ENCODE results near the gene ENOX2.

Gene ENOX2

GRCh38 chrX:130895299-130895698, 7.7 kb downstream of the ENOX2 start:
- ATAC-seq (ENCODE audit: insufficient read depth, low read depth) (no peak), DNase-seq (no peak)
- Histone ChIP-seq H3K36me3 (ENCODE audit: insufficient read depth, low read length) (peaks cover 4% of the 10 kb centered on the region; the same call in 1 of the 2 replicates), H2AFZ (ENCODE audit: low read depth, low read length) (no peak overlapping the region), H3K4me1 (ENCODE audit: insufficient read depth, low read length) (no peaks in the 10 kb centered on the region), H3K27ac (ENCODE audit: low read length) (no peak overlapping the region), H3K4me3 (ENCODE audit: low read depth in 1 of 2, low read length in 2 of 2) (no peak overlapping the region), H3K27me3 (ENCODE audit: insufficient read depth, low read length, poor library complexity) (no peaks in the 10 kb centered on the region), H4K20me1 (ENCODE audit: insufficient read depth, low read length) (no peaks in the 10 kb centered on the region), H3K4me2 (ENCODE audit: insufficient read depth, low read length) (no peak overlapping the region), H3K79me2 (ENCODE audit: insufficient read depth, low read length) (no peaks in the 10 kb centered on the region), H3K9ac (ENCODE audit: low read depth, low read length) (no peak overlapping the region), H3K9me3 (ENCODE audit: insufficient read depth, low read length, severe bottlenecking) (no peaks in the 10 kb centered on the region)
- no peak for TF ChIP-seq CTCF (IDR thresholded peaks at IDR 0.05; ENCODE audit: borderline replicate concordance, extremely low read depth, low read length, poor library complexity, severe bottlenecking)
- TF ChIP-seq EZH2 (IDR thresholded peaks at IDR 0.05; ENCODE audit: borderline replicate concordance, low read depth, low read length, severe bottlenecking) = no peak

DNA sequence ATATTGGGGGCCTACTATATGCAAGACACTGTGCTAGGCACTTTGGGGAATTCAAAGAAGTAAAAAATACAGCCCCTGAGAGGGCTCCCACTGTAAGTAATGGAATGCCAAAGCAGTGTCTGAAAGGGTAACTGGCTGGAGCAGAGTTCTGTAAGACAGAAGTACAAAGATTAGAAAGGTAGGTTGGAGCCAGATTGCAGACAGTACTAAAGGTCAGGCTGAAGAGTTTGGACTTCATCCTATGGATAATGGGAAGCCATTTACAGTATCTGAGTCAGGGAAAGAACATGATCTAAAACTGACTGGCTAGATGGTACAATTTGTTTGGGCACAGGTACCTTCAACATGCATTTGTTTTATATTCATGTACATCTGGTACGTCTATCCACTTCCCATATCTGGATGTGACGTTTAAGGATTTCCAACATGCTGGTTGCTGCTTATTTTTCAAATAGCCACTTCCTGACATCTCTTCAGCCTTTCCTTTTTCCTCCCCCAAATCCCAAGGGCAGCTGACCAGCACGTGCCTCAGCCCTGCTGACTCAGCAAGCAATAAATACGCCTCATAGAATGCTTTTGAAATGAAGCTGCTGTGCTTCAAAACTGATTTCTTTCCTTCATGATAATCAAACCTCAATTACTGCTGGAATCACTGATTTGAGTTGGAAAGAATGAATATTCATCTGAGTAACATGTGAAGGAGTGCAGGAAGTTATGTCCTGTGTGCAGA, 9.5 kb downstream of the ENOX2 start:
- no peaks in the 10 kb centered on the region for H3K36me3 ChIP-seq (ENCODE audit: insufficient read depth, low read length)
- no peaks in the 10 kb centered on the region for H3K4me1 ChIP-seq (ENCODE audit: insufficient read depth, low read length)
- no peak overlapping the region for H2AFZ ChIP-seq (ENCODE audit: low read depth, low read length)
- H3K79me2 ChIP-seq (ENCODE audit: insufficient read depth, low read length) = no peaks in the 10 kb centered on the region
- H3K9me3 ChIP-seq (ENCODE audit: insufficient read depth, low read length, severe bottlenecking) = no peaks in the 10 kb centered on the region
- H3K9ac ChIP-seq (ENCODE audit: low read depth, low read length) = no peak overlapping the region
- no peak overlapping the region for H3K4me2 ChIP-seq (ENCODE audit: insufficient read depth, low read length)
- H3K27me3 ChIP-seq (ENCODE audit: insufficient read depth, low read length, poor library complexity) = no peaks in the 10 kb centered on the region
- no peak overlapping the region for H3K27ac ChIP-seq (ENCODE audit: low read length)
- DNase-seq (no peak), ATAC-seq (ENCODE audit: insufficient read depth, low read depth) (no peak)
- no peak for TF ChIP-seq CTCF (IDR thresholded peaks at IDR 0.05; ENCODE audit: borderline replicate concordance, extremely low read depth, low read length, poor library complexity, severe bottlenecking)
- no peak for TF ChIP-seq EZH2 (IDR thresholded peaks at IDR 0.05; ENCODE audit: borderline replicate concordance, low read depth, low read length, severe bottlenecking)
- no peak overlapping the region for H3K4me3 ChIP-seq (ENCODE audit: low read depth in 1 of 2, low read length in 2 of 2)
- no peaks in the 10 kb centered on the region for H4K20me1 ChIP-seq (ENCODE audit: insufficient read depth, low read length)

- Histone ChIP-seq H3K79me2 (ENCODE audit: insufficient read depth, low read length) (no peaks in the 10 kb centered on the region), H3K9ac (ENCODE audit: low read depth, low read length) (no peak overlapping the region), H3K36me3 (ENCODE audit: insufficient read depth, low read length) (no peaks in the 10 kb centered on the region), H3K9me3 (ENCODE audit: insufficient read depth, low read length, severe bottlenecking) (no peaks in the 10 kb centered on the region), H3K4me2 (ENCODE audit: insufficient read depth, low read length) (no peak overlapping the region), H3K4me3 (ENCODE audit: low read depth in 1 of 2, low read length in 2 of 2) (no peak overlapping the region), H4K20me1 (ENCODE audit: insufficient read depth, low read length) (no peaks in the 10 kb centered on the region), H3K27ac (ENCODE audit: low read length) (no peak overlapping the region), H3K27me3 (ENCODE audit: insufficient read depth, low read length, poor library complexity) (no peaks in the 10 kb centered on the region), H3K4me1 (ENCODE audit: insufficient read depth, low read length) (no peaks in the 10 kb centered on the region), H2AFZ (ENCODE audit: low read depth, low read length) (no peak overlapping the region)
- TF ChIP-seq CTCF (IDR thresholded peaks at IDR 0.05; ENCODE audit: borderline replicate concordance, extremely low read depth, low read length, poor library complexity, severe bottlenecking) (no peak), EZH2 (IDR thresholded peaks at IDR 0.05; ENCODE audit: borderline replicate concordance, low read depth, low read length, severe bottlenecking) (no peak)
- no peak for DNase-seq
- no peak for ATAC-seq (ENCODE audit: insufficient read depth, low read depth)
These were observed 15.6 kb downstream of the ENOX2 start for GRCh38 chrX:130887376-130887775.

Data from DND-41 (cell line).